Activated B cell treated with CpG ODN at 0.5 μM for 24 hours (primary cell): ENCODE results near the gene APOL3. TPM values are rescaled to one million over a fixed set of nuclear protein-coding genes. Genes with fewer than 3 reads are reported as not detected.

Source experiments
- ATAC-seq: fragments of 200-7000 bp; cut with Tn5 transposase; one replicate; pipeline ENCODE4 v1.10.0; 2021; ENCODE audit warnings: low read depth, mild to moderate bottlenecking, moderate library complexity
- CTCF ChIA-PET: fragments of 350-600 bp; sonication (Branson Sonifier 250); formaldehyde crosslinking; loops from one replicate; lab custom pipeline; 2021; ENCODE audit warnings: antibody characterized with exemption; lab: Charles Lee
- POLR2A ChIA-PET: fragments of 350-600 bp; sonication (Branson Sonifier 250); formaldehyde crosslinking; loops from one replicate; lab custom pipeline; 2021; ENCODE audit warnings: antibody characterized with exemption; lab: Charles Lee
- DNase-seq: peaks from one replicate; pipeline ENCODE4 v3.0.0; 2022
- H3K27ac Mint-ChIP-seq: one replicate; pipeline ENCODE4 v1.8.0; 2020; ENCODE audit warnings: mixed read lengths
- H3K27me3 Mint-ChIP-seq: one replicate; pipeline ENCODE4 v1.8.0; 2021; ENCODE audit warnings: mixed read lengths
- H3K36me3 Mint-ChIP-seq: one replicate; pipeline ENCODE4 v1.8.0; 2021; ENCODE audit warnings: low read depth, mixed read lengths
- H3K4me1 Mint-ChIP-seq: one replicate; pipeline ENCODE4 v1.8.0; 2021; ENCODE audit warnings: mixed read lengths
- H3K4me3 Mint-ChIP-seq: one replicate; pipeline ENCODE4 v1.8.0; 2020; ENCODE audit warnings: mild to moderate bottlenecking, mixed read lengths
- H3K9me3 Mint-ChIP-seq: one replicate; pipeline ENCODE4 v1.8.0; 2020; ENCODE audit warnings: mixed read lengths
- intact Hi-C: fragments of 100-400 bp; cut with micrococcal nuclease; formaldehyde crosslinking; loops from one replicate; pipeline ENCODE4 v1.15.1; 2024
- total RNA-seq: library from RNA; stranded (reverse); gene quantifications from 2 replicates; pipeline ENCODE4 v1.2.3, GENCODE V29; 2022
- TF ChIP-seq, protein P1 (sequence below): fragments of 200-600 bp; IDR thresholded peaks from one replicate; pipeline ENCODE4 v1.8.0; 2022; ENCODE audit warnings: antibody characterized with exemption, mild to moderate bottlenecking

APOL3 gene
- total RNA-seq, 1 donor from 2014 or later = 38.4 TPM

DNA sequence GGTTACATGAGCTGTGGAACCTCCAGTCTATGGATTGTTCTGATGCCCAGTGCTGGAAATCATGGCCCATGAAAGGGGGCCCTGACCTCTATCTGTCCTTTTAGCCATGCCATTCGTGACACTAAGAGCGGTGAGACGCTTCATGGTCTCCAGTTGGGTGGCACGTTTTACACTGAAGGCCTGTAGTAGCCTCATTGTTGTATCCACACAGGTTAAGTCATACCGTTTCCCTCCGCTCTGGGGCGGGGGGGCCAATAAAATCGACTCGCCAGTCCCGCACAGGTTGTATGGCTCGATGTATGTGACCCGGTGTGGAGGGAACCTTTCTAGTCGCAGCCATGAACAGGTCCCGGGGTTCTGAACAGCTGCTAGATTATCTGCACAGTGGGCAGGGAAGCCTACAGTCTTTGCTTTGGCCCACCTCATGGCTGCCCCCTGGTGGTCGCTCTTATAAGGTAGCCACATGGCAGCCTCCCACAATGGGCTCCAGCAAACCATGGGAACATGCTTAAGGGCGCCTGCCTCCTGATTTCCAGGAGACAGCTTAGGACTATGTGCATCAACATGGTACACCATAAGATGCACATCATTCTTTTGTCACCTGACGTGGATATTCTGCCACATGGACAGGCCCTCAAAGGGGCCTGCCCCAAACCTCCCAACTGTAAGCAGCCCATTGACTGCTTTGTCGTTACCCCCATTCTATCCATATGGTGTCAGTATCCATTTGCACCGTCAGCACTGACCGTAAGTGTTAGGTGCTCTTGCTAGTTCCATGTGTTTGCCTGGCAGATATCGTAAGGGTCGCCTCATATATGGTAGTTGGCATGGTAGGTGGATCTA, 19.7 kb upstream of the APOL3 start:
- intact Hi-C loops = loop anchor here (1.0 kb wide), 4 partner anchors 18 to 830 kb away; no protein-coding TSS in a partner anchor
- DNase-seq (peak; percentile 78), ATAC-seq (peak; percentile 100)
- no peak overlapping the region for H3K27ac Mint-ChIP-seq
- peaks cover 3% of the 10 kb centered on the region for H3K4me1 Mint-ChIP-seq
- no peaks in the 10 kb centered on the region for H3K27me3 Mint-ChIP-seq
- H3K4me3 Mint-ChIP-seq = no peak overlapping the region
- no peaks in the 10 kb centered on the region for H3K36me3 Mint-ChIP-seq
- TF ChIP-seq, protein P1, sequence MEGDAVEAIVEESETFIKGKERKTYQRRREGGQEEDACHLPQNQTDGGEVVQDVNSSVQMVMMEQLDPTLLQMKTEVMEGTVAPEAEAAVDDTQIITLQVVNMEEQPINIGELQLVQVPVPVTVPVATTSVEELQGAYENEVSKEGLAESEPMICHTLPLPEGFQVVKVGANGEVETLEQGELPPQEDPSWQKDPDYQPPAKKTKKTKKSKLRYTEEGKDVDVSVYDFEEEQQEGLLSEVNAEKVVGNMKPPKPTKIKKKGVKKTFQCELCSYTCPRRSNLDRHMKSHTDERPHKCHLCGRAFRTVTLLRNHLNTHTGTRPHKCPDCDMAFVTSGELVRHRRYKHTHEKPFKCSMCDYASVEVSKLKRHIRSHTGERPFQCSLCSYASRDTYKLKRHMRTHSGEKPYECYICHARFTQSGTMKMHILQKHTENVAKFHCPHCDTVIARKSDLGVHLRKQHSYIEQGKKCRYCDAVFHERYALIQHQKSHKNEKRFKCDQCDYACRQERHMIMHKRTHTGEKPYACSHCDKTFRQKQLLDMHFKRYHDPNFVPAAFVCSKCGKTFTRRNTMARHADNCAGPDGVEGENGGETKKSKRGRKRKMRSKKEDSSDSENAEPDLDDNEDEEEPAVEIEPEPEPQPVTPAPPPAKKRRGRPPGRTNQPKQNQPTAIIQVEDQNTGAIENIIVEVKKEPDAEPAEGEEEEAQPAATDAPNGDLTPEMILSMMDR = no peak
- CTCF ChIA-PET = interaction anchor here (0.9 to 4.8 kb wide), 12 partner anchors 11 to 114 kb away, joined by 3 to 70 read pairs (median 5); partner anchors contain the start of genes APOL2 and APOL3
- H3K9me3 Mint-ChIP-seq = no peaks in the 10 kb centered on the region
- POLR2A ChIA-PET = interaction anchor here (1.4 to 1.9 kb wide), 2 partner anchors 17 to 24 kb away, joined by 5 to 6 read pairs; no protein-coding TSS in a partner anchor

DNA sequence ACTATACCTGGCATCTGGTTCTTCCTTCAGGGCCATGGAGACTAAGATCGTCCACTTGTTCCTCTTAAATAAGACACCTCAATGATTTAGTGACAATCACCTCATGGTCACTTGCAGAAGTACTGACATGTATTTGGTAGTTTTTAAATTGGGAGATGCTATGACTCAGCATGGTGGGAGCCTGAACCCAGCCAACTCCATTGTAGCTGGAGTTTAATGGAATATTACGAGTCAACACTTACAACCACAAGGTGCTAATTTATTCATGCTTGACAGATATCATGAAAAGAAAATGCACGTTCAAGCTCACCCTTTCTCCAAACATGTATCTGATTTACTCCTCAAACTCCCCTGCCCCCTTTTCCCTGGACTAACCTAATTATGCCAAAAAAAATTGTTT, 16.6 kb upstream of the APOL3 start:
- no peak for DNase-seq
- H3K4me3 Mint-ChIP-seq = no peak overlapping the region
- no peak overlapping the region for H3K27ac Mint-ChIP-seq
- H3K4me1 Mint-ChIP-seq = peaks cover 3% of the 10 kb centered on the region
- ATAC-seq = no peak
- CTCF ChIA-PET = interaction anchor here (1.6 to 4.8 kb wide), 5 partner anchors 9 to 309 kb away, joined by 5 to 70 read pairs (median 9); partner anchors contain the start of gene APOL3
- no peaks in the 10 kb centered on the region for H3K9me3 Mint-ChIP-seq
- no peaks in the 10 kb centered on the region for H3K27me3 Mint-ChIP-seq
- intact Hi-C loops = no loop called here
- TF ChIP-seq, protein P1 = no peak
- no peaks in the 10 kb centered on the region for H3K36me3 Mint-ChIP-seq
- POLR2A ChIA-PET = interaction anchor here (1.1 to 1.7 kb wide), 2 partner anchors 14 to 17 kb away, joined by 4 to 5 read pairs; no protein-coding TSS in a partner anchor

DNA sequence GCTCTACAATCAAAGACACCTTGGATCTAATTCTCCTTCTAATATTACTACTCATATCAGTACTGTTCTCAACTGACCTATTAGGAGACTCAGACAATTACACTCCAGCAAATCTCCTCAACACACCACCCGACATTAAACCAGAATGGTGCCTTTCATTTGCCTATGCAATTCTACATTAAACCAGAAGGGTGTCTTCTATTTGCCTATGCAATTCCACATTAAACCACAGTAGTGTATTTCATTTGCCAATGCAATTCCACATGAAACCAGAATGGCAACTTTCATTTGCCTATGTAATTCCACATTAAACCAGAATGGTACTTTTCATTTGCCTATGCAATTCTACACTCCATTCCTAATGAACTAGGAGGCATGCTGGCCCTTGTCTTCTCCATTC, 15.3 kb upstream of the APOL3 start:
- ChIA-PET POLR2A (no interaction called here), CTCF (interaction anchor here (1.6 to 4.8 kb wide), 2 partner anchors 10 to 29 kb away, joined by 5 to 70 read pairs; no protein-coding TSS in a partner anchor)
- TF ChIP-seq, protein P1 = no peak
- H3K27me3 Mint-ChIP-seq = no peaks in the 10 kb centered on the region
- peaks cover 3% of the 10 kb centered on the region for H3K4me1 Mint-ChIP-seq
- H3K4me3 Mint-ChIP-seq = no peak overlapping the region
- ATAC-seq (no peak), DNase-seq (no peak)
- no peaks in the 10 kb centered on the region for H3K36me3 Mint-ChIP-seq
- H3K27ac Mint-ChIP-seq = no peak overlapping the region
- no peaks in the 10 kb centered on the region for H3K9me3 Mint-ChIP-seq
- intact Hi-C loops = no loop called here

DNA sequence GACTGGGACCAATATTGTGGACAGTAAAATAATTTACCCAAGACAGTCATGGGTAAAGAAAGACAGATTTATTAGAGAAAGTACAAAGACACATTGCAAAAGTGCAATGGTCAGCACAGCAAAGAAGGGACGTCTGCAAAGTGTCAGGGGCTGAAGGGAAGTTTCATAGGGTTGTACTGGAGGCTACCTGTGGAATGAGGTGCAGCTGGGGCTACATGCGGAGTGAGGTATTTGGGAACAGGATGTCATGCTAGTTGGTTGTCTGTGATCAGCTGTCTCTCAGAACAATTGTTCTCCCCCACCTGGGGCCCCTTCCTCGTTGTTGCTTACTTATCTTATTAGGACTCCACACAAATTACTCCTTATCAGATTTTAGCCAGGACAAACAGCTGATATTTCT, 11.4 kb upstream of the APOL3 start:
- ChIA-PET CTCF (no interaction called here), POLR2A (no interaction called here)
- Mint-ChIP-seq H3K4me3 (no peak overlapping the region), H3K27me3 (no peaks in the 10 kb centered on the region), H3K36me3 (no peaks in the 10 kb centered on the region), H3K9me3 (peaks cover 4% of the 10 kb centered on the region), H3K4me1 (peaks cover 5% of the 10 kb centered on the region), H3K27ac (no peak overlapping the region)
- intact Hi-C loops = no loop called here
- ATAC-seq (no peak), DNase-seq (no peak)
- TF ChIP-seq, protein P1 = no peak

DNA sequence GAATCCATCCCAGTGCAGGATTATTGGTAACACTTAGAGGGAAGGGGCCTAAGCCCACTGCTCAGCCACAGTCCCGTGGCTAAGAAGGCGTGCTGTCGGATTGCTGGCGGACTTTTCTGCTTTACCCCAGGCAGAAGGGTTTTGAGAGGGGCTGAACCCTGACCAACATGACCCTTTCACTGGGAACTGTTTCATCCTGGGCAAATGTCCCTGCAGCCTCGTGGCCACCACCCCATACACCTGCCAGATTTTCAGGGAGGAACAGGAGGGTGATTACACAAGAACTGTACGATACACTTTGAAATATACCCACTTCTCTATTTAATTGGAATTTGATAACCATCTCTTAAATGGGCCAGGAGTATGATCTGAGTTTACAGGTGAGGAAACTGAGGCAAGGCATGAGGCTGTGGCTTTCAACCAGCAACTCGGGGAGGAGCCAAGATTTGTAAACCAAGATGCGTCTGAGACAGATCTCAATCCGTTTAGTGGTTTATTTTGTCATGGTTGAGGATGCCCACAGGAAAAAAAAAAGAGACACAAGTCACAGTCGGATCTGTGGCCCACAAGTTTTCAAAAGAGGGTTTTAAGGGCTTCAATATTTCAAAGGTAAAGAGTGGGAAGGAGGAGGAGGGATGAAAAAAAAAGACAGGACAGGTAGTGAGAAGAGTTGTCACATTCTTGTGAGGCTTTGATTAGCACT, 6.1 kb upstream of the APOL3 start:
- peaks cover 4% of the 10 kb centered on the region for H3K9me3 Mint-ChIP-seq
- TF ChIP-seq, protein P1 = no peak
- H3K27ac Mint-ChIP-seq = no peak overlapping the region
- no peaks in the 10 kb centered on the region for H3K27me3 Mint-ChIP-seq
- H3K4me1 Mint-ChIP-seq = peaks cover 46% of the 10 kb centered on the region
- DNase-seq (no peak), ATAC-seq (no peak)
- intact Hi-C loops = no loop called here
- H3K4me3 Mint-ChIP-seq = no peak overlapping the region
- CTCF ChIA-PET = no interaction called here
- POLR2A ChIA-PET = no interaction called here
- no peaks in the 10 kb centered on the region for H3K36me3 Mint-ChIP-seq
